Occipital lobe (tissue), 2 donors: ENCODE measurements around the gene GPR132. TPM values are rescaled to one million over a fixed set of nuclear protein-coding genes. Genes with fewer than 3 reads are reported as not detected.

Experiments used
- DNase-seq: peaks from one replicate; lab custom pipeline; 2025; lab: John Stamatoyannopoulos, UW
- total RNA-seq: library from RNA; depleted of rRNA; stranded (reverse); fragments of >200 nt; gene quantifications from one replicate; pipeline ENCODE4 v1.2.3, GENCODE V29; 2014

GPR132 gene
- total RNA-seq, 1 donor from 2014 or later, result 0.94 TPM

GRCh38 chr14:105022276-105022670 lies 43.0 kb downstream of the GPR132 start:
- no peak for DNase-seq

DNA sequence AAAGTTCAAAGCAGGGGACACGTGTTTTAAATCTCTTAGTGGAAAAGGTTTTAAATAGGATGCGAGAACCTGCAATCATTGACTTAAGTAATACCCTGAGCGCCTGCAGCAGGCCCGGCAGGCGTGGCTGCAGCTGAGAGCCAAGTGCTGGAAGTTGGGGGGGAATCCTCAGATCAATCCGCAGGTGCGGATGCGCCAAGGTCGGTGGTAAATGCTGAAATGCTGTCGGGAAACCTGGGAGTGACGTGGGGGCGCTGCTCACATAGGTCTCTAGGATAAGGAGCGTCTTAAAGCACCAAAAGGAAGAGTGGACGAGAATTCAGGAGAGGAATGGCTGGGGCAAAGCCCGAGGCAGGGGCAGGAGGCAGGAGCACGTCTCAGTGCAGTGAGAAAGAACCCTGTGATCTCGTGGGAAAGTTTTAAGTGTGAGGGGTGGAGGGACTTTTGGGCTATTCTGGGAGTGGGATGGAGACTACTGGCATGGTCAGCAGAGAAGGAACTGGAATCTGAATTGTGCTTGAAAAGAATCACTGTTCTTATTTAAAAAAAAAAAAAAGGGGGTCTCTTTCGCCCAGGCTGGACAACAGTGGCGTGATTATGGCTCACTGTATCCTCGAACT lies 43.5 kb downstream of the GPR132 start:
- no peak for DNase-seq

- DNase-seq, result peak; percentile 98
Observed at GRCh38 chr14:105020815-105021655, 44.2 kb downstream of the GPR132 start, which contains the start of gene CDCA4. TSS of gene CDCA4 (minus strand) at chr14:105021083. CDS start at chr14:105011929, 9,154 bp downstream.

DNA sequence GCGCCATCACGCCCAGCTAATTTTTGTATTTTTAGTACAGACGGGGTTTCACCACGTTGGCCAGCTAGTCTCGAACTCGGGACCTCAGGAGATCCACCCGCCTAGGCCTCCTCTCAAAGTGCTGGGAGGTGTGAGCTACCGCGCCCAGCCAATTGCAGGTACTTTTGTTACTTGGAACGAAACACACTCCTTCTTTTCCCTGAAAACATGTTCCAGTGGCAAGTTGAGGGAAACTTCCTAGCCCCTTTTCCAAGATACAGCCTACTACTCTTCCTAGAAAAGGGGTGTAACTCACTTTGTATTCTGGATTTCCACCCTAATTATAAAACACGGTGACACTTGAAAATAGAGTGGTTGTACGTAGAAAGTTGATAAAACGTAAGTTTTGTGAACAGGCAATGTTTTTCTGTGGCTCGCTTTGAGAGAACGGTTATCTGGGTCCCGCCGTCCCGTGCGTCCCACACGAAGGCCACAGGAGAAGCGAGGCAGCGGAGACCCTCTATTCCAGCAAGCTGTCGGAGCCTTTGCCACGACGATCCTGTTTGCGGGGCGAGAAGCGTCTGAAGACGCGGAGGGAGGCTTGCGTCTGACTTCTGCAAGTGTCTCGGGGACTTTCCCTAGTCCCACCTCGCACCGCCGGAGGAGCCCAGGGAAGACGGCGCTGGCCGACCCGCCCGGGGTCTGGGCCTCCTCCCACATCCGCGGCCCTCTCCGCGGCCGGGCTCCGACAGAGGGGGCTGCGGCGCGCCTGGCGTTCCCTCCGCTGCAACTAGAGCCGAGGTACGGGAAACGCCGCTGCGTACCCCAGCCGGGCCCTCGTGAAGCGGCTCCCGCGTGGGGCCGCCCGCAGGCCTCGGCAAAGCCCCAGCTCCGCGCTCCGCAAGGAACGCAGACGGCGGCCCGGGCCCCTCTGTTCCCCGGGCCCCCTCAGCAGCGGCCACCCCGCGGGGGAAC lies 45.1 kb downstream of the GPR132 start:
- DNase-seq, result no peak

DNA sequence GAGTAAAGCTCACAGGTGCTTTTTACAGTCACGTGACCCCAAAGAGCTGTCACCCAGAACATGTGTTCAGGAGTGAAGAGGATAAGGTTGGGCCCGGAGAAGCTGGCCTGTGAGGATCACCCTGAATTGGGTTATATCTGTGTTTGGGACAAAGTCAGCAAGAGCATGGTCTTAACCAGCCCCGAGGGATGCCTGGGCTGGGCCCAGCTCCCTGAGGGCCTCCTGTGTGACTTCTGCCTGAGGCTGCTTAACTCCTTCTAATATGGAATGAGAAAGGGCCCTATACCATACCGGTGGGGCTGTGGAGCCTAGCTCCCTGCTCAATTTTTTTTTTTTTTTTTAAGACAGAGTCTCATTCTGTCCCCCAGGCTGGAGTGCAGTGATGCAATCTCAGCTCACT lies 46.8 kb downstream of the GPR132 start:
- DNase-seq, result no peak

DNA sequence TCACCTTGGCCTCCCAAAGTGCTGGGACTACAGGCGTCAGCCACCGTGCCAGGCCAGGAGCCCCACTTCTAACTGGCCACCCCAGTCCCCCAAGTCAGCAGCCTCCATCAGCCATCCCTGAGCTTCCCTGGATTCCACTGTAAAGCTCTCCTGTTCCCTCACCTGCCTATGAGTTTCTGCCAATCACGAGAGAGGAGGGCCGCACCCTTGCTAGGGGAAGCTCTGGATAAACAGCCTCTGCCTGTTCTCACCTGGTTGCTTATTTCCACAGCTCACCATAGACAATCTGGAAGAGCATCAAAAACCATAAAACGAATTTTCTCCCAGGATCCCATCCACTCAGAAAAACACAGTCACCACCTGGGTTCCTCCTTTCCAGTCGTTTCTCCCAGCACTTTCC lies 49.3 kb downstream of the GPR132 start:
- DNase-seq, result no peak

DNA sequence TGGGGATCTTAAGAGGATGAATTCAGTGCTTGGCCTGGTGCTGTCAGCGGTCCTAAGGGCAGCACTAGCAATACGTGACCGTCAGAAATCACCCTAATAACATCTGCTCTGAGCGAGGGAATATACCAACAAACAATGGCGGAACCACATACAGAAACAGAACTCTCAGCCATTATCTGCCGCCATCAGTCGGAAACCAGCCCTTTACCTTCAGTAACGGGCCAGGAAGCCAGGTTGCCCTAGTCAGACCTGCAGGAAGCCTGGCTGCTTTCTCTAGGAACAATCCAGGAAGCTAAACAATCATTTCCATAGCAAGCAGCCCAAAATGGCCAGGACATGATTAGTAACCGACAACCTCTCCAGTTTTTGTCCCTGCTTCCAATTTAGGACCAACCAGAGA lies 50.0 kb downstream of the GPR132 start:
- no peak for DNase-seq

- no peak for DNase-seq
Observed at GRCh38 chr14:105014631-105015030, 50.6 kb downstream of the GPR132 start.

- DNase-seq, result no peak
Observed at GRCh38 chr14:105014032-105014431, 51.2 kb downstream of the GPR132 start.

- DNase-seq, result no peak
Observed at GRCh38 chr14:105013150-105013785, 52.0 kb downstream of the GPR132 start.

- DNase-seq, result no peak
Observed at GRCh38 chr14:105012171-105012985, 52.9 kb downstream of the GPR132 start.

DNA sequence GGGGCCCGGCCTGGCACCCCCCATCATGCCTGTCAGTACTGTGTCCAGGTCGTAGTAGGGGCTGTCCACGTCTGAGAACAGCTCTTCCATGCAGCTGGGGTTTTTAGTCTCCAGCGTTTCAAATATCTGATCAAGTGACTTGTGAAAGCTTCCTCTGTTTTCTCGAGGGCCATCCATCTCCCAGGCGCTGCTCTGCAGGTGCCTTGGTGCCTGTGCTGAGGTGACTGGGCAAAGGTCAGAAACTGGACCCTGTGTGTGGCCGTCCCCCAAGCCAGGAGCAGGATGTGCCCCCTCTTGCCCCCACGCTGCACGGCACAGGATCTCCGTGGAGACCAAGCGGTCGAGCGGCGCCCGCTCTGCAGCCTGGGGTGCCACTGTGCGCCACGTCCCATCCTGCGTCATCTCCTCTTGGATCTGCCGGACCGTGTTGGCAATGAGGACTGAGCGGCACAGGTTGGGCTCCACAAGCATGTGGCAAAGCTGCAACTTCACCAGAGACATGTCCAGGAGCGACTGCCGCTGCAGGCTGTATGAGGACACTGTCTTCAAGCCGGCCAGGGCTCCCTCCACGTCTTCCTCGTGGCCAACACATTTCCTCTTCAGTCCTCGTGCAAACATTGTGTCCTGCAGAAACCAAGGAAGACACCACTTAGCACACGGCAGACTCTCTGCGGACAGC lies 53.8 kb downstream of the GPR132 start:
- DNase-seq, result no peak

GRCh38 chr14:105010891-105011291 lies 54.3 kb downstream of the GPR132 start:
- no peak for DNase-seq

DNA sequence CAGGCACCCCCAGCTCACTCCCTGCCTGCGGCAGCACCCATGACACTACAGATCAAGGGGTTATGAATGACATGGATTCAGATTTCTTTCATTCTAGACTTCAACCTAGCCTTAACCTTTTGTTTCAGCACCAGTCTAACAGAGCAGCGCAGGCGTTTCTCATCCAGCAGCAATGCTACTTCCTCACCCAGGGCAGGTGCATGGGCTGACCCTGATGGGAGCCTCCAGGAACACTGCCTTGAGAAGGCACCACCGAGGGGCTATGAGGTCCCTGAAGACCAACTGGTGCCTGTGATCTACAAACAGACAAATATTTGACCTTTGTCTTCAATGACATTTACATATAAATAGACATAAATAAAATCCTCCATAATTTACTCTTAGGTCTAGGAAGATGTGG lies 55.1 kb downstream of the GPR132 start:
- no peak for DNase-seq

DNA sequence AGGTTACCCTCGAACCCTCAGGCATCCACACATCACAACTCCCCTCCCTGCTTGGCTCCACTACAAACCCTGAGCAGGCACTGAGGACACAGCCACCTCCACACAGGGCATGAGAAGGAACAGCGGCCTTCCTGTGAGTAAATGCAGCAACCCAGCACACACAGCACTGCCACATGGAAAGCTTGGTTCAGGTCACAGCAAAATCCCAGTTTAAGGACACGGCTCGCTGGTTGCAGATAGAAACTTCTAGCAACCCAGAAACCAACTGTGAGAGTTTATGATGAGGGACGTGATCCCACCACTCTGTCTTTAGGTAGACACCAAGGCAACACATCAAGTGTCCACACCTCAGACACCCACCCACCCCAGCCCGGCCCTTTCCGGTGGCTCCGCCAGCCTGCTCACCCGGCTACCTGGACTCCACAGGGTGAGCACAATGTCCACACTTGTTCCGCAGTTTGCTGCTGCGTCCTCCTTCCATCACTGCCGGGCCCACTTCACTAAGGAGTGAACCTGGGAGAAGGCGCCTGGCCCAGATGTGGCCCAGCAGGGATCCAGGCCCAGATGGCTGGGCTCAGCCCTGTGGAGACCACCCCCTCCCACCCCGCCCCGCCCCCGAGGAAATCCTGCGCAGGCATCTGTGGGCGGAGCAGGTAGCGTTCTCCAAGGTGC lies 57.5 kb downstream of the GPR132 start:
- DNase-seq, result no peak

DNA sequence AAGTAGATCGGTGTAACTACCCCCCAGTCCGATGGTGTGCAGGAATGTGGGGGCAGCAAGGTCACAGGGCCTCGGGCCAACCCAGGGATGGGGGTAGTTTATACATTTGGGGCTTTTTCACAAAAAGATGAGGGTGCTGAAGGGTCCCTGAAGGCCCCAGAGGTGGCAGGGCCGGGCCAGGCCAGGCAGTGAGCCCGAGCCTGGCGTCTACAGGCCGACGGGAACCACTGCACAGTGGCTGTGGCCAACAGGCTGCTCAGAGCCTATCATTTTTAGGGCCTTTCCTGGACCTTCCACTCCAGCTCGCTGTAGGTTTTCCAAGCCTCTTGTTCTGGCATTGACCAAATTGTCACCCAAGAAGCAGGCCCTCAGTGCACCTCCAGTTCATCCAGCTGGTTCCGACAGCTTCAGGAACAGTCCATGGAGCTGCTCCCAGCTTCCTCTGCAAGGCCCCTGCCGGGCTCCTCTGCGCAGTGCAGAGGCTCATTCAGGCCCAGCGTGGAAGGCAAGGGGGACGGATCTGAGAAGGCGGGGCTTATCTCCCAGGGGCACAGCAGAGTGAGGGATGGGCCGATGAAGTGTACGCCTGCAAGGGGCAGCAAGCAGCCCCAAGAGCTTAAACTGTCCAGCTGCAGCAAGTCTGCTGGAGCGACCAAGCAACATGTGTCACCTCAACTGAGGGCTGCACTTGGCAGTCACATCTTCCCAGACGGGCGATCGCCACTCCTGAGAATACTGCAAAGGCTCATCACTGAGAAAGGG lies 58.2 kb downstream of the GPR132 start:
- no peak for DNase-seq

- no peak for DNase-seq
Observed at GRCh38 chr14:105005929-105006830, 59.0 kb downstream of the GPR132 start.
